Measurements from ENCODE around the gene VAMP3. TPM values are rescaled to one million over a fixed set of nuclear protein-coding genes. Genes with fewer than 3 reads are reported as not detected.

VAMP3 gene
- total RNA-seq, 4 donors from 2014 or later: 99.9 to 128 (median 112) TPM

DNA sequence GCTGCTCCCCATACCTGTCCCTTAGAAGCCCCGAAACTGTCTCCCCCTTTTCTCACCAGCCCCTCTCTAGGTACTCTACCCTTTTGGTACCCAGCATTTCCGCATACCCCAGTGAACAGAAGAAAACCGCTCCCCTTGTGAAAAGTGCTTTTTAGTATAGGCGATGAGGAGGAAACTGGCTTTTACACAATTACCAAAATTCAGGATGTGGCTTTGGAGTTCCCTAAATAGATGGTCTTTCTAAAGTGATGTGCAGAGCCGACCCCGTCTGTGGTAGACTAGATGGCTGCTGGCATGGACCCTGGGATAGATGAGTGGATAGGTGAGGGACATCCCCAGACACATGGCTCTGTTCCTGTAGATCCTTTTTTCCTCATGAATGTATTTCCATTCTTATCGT lies 10.4 kb downstream of the VAMP3 start:
- H3K36me3 ChIP-seq: peaks cover 0 to 53% of the 10 kb centered on the region in 2 donors
- no peak overlapping the region for H3K4me3 ChIP-seq
- TF ChIP-seq POLR2AphosphoS5 (IDR thresholded peaks at IDR 0.05) (no peak), EP300 (IDR thresholded peaks at IDR 0.05) (no peak), POLR2A (IDR thresholded peaks at IDR 0.05) (no peak)
- TF ChIP-seq, protein P1, sequence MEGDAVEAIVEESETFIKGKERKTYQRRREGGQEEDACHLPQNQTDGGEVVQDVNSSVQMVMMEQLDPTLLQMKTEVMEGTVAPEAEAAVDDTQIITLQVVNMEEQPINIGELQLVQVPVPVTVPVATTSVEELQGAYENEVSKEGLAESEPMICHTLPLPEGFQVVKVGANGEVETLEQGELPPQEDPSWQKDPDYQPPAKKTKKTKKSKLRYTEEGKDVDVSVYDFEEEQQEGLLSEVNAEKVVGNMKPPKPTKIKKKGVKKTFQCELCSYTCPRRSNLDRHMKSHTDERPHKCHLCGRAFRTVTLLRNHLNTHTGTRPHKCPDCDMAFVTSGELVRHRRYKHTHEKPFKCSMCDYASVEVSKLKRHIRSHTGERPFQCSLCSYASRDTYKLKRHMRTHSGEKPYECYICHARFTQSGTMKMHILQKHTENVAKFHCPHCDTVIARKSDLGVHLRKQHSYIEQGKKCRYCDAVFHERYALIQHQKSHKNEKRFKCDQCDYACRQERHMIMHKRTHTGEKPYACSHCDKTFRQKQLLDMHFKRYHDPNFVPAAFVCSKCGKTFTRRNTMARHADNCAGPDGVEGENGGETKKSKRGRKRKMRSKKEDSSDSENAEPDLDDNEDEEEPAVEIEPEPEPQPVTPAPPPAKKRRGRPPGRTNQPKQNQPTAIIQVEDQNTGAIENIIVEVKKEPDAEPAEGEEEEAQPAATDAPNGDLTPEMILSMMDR (IDR thresholded peaks at IDR 0.05): no peak
- no peaks in the 10 kb centered on the region for H3K9me3 ChIP-seq
- 81% methylated on average over 3 of the region's 7 CpGs; no CpG with 5 or more reads in 1 of the 2 donors for WGBS, 2 donors (ENCODE audit: low coverage in 1 of 2)
- no peak for ATAC-seq
- H3K4me1 ChIP-seq: peaks cover 6 to 37% (median 15%) of the 10 kb centered on the region in 3 donors
- peak overlapping the region in 1 of 4 donors; percentile 98 for H3K27ac ChIP-seq
- no peaks in the 10 kb centered on the region for H3K27me3 ChIP-seq

- TF ChIP-seq EP300 (IDR thresholded peaks at IDR 0.05) (no peak), POLR2A (IDR thresholded peaks at IDR 0.05) (no peak), POLR2AphosphoS5 (IDR thresholded peaks at IDR 0.05) (no peak)
- TF ChIP-seq, protein P1 (IDR thresholded peaks at IDR 0.05): no peak
- H3K4me1 ChIP-seq: peaks cover 6 to 42% (median 19%) of the 10 kb centered on the region in 3 donors
- no peak overlapping the region for H3K4me3 ChIP-seq
- WGBS, 2 donors (ENCODE audit: low coverage in 1 of 2): 77 to 87% methylated on average over 12 to 13 of the region's 16 CpGs
- H3K36me3 ChIP-seq: peaks cover 0 to 52% of the 10 kb centered on the region in 2 donors
- H3K27me3 ChIP-seq: no peaks in the 10 kb centered on the region
- ATAC-seq: no peak
- H3K9me3 ChIP-seq: no peaks in the 10 kb centered on the region
- H3K27ac ChIP-seq: peak overlapping the region in 3 of 4 donors; percentile 98 to 99 (median 99)
Observed at GRCh38 chr1:7781923-7782495, 10.9 kb downstream of the VAMP3 start.

DNA sequence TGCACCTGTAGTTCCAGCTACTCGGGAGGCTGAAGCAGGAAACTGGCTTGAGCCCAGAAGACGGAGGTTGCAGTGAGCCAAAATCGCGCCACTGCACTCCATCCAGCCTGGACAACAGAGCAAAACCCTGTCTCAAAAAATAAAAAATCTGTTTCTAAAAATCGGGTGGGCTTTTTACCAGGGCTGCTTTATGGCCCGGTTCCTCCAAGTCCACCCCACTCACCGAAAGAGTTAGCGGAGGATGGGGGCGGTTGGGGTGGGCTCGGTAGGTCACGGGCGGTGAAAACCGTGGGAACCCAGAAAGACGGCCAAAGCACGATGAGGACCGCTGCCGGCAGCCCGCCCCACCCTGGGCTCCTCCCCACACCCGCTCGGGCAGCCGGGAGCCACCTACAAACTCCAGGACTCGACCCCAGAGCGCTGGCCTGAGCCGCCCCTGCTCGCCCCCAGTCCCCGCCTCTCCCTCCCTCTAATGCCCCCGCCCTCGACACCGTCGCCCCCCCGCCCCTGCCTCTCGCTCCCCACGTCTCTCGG lies 12.1 kb downstream of the VAMP3 start:
- ATAC-seq: peak; percentile 50
- Histone ChIP-seq H3K9me3 (no peaks in the 10 kb centered on the region), H3K27ac (peak overlapping the region; percentile 83 to 99 (median 98)), H3K36me3 (peaks cover 0 to 44% of the 10 kb centered on the region in 2 donors), H3K4me3 (peak overlapping the region; percentile 34 to 87), H3K27me3 (no peaks in the 10 kb centered on the region), H3K4me1 (peaks cover 6 to 54% (median 20%) of the 10 kb centered on the region in 3 donors)
- peak in 1 of 2 donors; percentile 42 for TF ChIP-seq POLR2A (IDR thresholded peaks at IDR 0.05)
- TF ChIP-seq, protein P1 (IDR thresholded peaks at IDR 0.05): no peak
- TF ChIP-seq POLR2AphosphoS5 (IDR thresholded peaks at IDR 0.05): no peak
- 0 to 2% methylated on average over 4 to 6 of the region's 34 CpGs for WGBS, 2 donors (ENCODE audit: low coverage in 1 of 2)

DNA sequence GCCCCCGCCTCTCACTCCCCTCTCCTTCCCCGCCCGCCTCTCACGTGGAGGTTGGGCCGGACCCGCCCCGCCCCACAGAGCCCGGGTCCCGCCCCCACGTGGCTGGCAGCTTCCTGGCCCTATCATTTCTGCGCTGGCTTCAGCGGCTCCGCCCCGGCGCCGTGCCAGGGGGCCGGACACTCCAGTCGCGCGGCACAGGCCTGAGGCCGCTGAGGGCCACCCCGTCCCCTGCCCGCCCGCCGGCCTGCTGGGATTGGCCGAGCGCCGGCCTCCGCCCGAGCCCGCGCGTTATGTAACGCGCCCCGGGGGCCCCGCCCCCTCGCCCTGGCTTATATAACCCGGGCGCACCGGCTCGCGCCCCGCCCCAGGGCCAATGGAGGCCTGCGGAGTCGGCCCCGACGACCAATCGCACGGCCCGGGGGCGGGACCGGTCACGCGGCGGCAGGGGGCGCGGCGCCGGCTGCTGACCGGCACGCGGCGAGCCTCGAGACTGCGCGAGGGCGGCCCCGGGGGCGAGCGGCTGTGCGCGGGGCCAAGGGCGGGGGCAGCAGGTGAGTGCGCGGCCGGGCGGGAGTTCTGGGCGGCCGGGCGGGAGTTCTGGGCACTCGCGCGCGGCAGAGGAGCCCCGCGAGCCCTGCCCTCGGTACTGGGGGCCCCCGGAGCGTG lies 12.9 kb downstream of the VAMP3 start, which contains the start of gene PER3:
Gene PER3 (plus strand): TSS at position 466 of the 666 bp plus-strand sequence. CDS start 587 bp downstream, outside the sequence.
- H3K27ac ChIP-seq: peak within 1 kb of the TSS; percentile 85 to 99 (median 98)
- TF ChIP-seq EP300 (IDR thresholded peaks at IDR 0.05) (no peak), POLR2A (IDR thresholded peaks at IDR 0.05) (peak; percentile 81 to 87), POLR2AphosphoS5 (IDR thresholded peaks at IDR 0.05) (peak; percentile 77)
- TF ChIP-seq, protein P1 (IDR thresholded peaks at IDR 0.05): no peak
- no peaks in the 10 kb centered on the region for H3K27me3 ChIP-seq
- ATAC-seq: peak; percentile 98
- H3K36me3 ChIP-seq: peaks cover 0 to 44% of the 10 kb centered on the region in 2 donors
- H3K4me1 ChIP-seq: peaks cover 6 to 61% (median 20%) of the 10 kb centered on the region in 3 donors
- WGBS, 2 donors (ENCODE audit: low coverage in 1 of 2): no CpG with 5 or more reads among the region's 90 CpGs
- H3K9me3 ChIP-seq: no peaks in the 10 kb centered on the region
- H3K4me3 ChIP-seq: peak within 1 kb of the TSS; percentile 58 to 87

All from gastroesophageal sphincter (tissue), 4 donors.